Ovary (tissue), 3 donors: Measurements from ENCODE around the gene ARRDC3.

Experiments used
- CTCF ChIP-seq, 3 donors: fragments of 450-650 bp in 2 of 3; fragments of 200-600 bp in 1 of 3; IDR thresholded peaks; one replicate each; pipeline versions ENCODE4 v1.5.1 to v1.8.0; 2016 to 2022; ENCODE audit warnings: antibody characterized with exemption in 3 of 3, mild to moderate bottlenecking in 1 of 3
- POLR2A ChIP-seq: fragments of 450-650 bp; IDR thresholded peaks from one replicate; pipeline ENCODE4 v1.6.1; 2017; ENCODE audit warnings: antibody characterized with exemption, mild to moderate bottlenecking, moderate library complexity
- donor health status: DM: no; HTN: no; CAD: no.

GRCh38 chr5:91366551-91366950 lies 16.6 kb downstream of the ARRDC3 start:
- TF ChIP-seq CTCF (IDR thresholded peaks at IDR 0.05), result no peak
- TF ChIP-seq POLR2A, result no peak
